Epithelial cell of proximal tubule (primary cell): ENCODE data around the gene ALPG. TPM values are rescaled to one million over a fixed set of nuclear protein-coding genes. Genes with fewer than 3 reads are reported as not detected.
"Not testable (repeated sequence)": the region's sequence is repeated elsewhere in the genome, so short reads cannot be mapped to it uniquely, and the experiment has no call there.

Experiments used
- DNase-seq: peaks from one replicate; pipeline ENCODE4 v3.0.0-alpha.2; 2011; ENCODE audit warnings: low read depth
- H3K4me3 ChIP-seq: 2 replicates; pipeline ENCODE4 v1.5.1; 2011; ENCODE audit warnings: low read depth, mild to moderate bottlenecking, low read length
- total RNA-seq: library from RNA; depleted of rRNA; stranded (reverse); fragments of >200 nt; gene quantifications from 2 replicates; pipeline ENCODE4 v1.2.3, GENCODE V29; 2015
- TF ChIP-seq, protein P1 (sequence below): conservative IDR thresholded peaks from 2 replicates; pipeline ENCODE4 v1.5.1; 2012; ENCODE audit warnings: low read depth, mild to moderate bottlenecking, low read length

Gene ALPG
- total RNA-seq, 1 donor from 2014 or later: not detected

DNA sequence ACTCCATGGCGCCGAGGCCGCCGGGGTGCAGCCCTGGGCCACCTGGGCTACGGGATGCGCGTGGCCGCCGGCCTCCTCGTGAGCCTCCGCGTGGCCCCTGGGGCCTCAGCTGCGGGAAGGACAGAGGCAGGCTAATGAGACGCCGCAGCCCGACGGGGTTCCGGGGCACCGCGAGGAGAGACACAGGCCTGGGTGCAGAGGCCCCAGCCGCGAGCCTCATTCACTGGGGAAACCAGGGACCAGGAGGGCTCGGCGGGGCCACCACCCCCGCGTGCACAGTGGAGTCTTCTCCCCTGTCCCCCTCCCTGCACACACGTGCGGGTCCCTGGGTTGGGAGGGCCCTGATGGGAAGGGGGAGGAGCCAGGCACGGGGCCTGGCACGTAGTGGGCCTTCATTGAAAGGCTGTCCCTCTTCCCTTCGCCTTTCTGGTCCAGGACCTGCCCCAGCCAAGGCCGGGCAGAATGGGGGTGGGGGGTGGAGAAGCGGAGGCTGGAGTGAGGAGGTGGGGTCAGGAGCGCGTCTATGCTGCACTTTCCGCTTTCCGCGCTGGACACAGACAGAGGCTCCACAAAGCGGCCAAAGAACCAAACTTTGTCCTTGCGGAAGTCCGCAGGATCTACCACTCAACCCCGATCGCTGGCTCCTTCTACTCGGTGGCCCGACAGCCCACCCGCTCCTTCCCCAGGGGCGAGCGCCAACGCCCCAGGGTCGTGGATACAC lies 19.0 kb upstream of the ALPG start:
- TF ChIP-seq, protein P1, sequence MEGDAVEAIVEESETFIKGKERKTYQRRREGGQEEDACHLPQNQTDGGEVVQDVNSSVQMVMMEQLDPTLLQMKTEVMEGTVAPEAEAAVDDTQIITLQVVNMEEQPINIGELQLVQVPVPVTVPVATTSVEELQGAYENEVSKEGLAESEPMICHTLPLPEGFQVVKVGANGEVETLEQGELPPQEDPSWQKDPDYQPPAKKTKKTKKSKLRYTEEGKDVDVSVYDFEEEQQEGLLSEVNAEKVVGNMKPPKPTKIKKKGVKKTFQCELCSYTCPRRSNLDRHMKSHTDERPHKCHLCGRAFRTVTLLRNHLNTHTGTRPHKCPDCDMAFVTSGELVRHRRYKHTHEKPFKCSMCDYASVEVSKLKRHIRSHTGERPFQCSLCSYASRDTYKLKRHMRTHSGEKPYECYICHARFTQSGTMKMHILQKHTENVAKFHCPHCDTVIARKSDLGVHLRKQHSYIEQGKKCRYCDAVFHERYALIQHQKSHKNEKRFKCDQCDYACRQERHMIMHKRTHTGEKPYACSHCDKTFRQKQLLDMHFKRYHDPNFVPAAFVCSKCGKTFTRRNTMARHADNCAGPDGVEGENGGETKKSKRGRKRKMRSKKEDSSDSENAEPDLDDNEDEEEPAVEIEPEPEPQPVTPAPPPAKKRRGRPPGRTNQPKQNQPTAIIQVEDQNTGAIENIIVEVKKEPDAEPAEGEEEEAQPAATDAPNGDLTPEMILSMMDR: no peak
- H3K4me3 ChIP-seq: no peak overlapping the region
- no peak for DNase-seq

DNA sequence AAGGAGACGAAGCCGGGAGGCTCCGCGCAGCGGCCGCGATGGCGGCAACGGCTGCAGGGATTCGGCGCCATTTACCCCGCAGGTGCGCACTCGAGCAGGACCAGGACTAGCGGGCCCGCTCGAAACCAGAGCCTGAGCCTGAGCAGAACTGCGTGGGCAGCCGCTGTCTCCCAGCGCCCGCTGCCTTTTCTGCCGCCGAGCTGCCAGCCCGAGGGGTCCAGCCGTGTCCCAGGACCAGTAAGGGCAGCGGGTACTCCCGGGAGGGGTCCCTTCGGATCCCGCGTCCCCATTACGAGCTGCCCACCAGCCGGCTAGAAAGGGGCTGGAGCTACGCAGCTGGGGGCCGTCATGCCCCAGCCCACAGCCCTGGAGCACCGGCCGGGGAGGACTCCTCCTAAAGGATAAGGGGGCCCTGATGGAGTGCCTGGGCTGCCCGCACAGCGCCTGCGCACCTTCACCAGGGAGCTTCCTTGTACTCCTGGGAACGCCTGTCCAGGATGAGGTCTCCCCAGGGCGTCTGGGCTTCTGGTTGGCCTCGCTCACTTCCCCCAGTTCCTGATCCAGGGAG lies 18.2 kb upstream of the ALPG start:
- no peak overlapping the region for H3K4me3 ChIP-seq
- DNase-seq: no peak
- TF ChIP-seq, protein P1: no peak

DNA sequence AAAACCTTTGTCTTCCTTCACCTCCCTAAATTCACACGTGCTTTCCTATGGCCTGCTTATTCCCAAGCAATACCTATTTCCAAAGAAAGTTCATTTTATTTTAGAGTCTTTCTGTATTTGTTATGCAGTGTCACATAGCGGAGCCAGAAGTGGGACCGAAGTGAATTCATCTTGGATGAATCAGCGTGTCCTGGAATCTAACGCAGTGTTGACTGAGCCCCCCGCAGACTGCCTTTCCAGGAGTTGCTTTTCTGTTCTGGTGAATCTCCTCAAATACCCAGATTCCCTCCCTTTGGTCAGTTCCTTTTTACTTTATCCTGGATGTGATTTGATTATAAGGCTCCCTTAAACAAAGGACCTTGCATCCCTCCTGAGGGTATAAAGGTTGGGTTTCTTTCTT lies 17.3 kb upstream of the ALPG start:
- H3K4me3 ChIP-seq: no peak overlapping the region
- no peak for DNase-seq
- TF ChIP-seq, protein P1: no peak

DNA sequence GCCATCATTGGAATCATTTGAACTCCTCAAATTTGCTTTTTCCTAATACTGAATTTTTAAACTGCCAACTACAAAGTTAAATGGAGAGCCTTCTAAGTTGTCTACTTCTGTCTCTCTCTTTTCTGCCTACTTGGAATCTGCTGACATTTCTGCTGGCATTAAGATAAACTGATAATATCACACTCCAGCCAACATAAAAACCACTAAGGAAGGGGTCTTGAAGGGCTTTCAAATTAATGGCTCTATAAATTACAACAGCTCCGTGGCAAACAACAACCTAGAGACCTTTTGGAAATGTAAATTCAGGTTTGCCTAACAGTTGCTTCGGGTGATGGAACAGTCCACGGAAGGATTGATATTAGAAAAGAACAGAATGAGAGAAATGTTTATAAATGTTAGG lies 16.0 kb upstream of the ALPG start:
- TF ChIP-seq, protein P1: no peak
- H3K4me3 ChIP-seq: no peak overlapping the region
- DNase-seq: no peak

DNA sequence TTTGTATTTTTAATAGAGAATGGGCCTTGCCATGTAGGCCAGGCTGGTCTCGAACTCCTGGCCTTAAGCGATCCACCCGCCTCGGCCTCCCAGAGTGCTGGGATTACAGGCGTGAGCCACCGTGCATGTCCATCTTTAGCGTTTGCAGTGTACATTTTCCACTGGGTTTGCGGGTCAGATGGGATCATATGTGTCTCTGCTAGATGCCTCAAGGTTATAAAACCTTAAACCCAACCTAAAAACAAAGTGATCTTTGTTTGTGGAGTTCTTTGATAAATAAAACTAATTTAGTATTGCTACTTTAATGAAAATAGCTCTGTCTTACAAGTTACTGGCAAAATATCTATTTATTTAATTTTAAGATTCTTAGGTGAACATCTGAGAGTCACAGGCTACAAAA lies 13.1 kb upstream of the ALPG start:
- DNase-seq: no peak
- TF ChIP-seq, protein P1: no peak
- no peak overlapping the region for H3K4me3 ChIP-seq

DNA sequence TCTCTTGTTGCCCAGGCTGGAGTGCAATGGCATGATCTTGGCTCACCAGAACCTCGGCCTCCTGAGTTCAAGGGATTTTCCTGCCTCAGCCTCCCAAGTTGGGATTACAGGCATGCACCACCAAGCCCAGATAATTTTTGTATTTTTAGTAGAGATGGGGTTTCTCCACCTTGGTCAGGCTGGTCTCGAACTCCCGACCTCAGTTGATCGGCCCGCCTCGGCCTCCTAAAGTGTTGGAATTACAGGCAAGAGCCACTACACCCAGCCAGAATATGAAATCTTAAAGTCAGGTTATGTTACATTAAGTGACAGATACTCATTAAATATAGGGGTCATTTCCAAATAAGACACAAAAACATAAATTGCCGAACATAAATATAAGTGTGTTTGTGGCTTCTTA lies 12.2 kb upstream of the ALPG start:
- H3K4me3 ChIP-seq, DNase-seq: not testable (repeated sequence)

DNA sequence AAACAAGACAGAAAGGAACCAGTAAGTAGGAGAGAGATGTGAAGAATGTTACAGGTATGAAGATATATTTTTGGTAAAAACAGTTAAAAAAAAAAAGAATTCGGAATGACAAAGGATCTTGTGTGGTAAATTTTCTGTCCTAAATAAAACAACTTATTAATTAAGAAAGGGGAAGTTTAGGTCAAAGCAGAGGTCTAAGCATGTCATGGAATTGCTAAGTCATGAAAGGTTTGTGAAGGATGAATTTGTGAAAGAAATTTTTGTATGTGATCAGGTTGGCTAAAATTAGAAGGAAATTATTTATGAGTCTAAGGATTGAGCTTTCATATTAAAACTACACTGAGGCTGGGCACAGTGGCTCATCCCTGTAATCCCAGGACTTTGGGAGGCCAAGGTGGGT lies 11.1 kb upstream of the ALPG start:
- no peak overlapping the region for H3K4me3 ChIP-seq
- TF ChIP-seq, protein P1: no peak
- DNase-seq: no peak
